K562 (cell line): Measurements from ENCODE around the gene TCF21. TPM values are rescaled to one million over a fixed set of nuclear protein-coding genes. Genes with fewer than 3 reads are reported as not detected.

Source experiments
- ATAC-seq: fragments of 200-7000 bp; cut with Tn5 transposase; 3 replicates; pipeline ENCODE4 v1.9.1; 2020; ENCODE audit warnings: moderate library complexity
- BruUV-seq: library from RNA; stranded (reverse); fragments of 400-500 nt; replicated peaks from 2 replicates; lab custom pipeline; 2021; lab: Mats Ljungman, UMichigan
- CTCF ChIA-PET: fragments of 300-600 bp; formaldehyde crosslinking; extraction: SDS; loops from one replicate; lab custom pipeline; 2021; ENCODE audit warnings: low intra/inter-chr PET ratio; lab: Yijun Ruan, JAX
- POLR2A ChIA-PET: fragments of 300-600, 350-650 bp; sonication (Branson Sonifier 250); formaldehyde crosslinking; extraction: SDS; loops from one replicate; lab custom pipeline; 2021; ENCODE audit warnings: antibody characterized with exemption, inconsistent platforms; lab: Yijun Ruan, JAX
- DNase-seq, 4 experiments: peaks; one replicate each; pipeline versions ENCODE4 v3.0.0 to v3.0.0-alpha.2; 2011 to 2018; ENCODE audit warnings: low spot score in 3 of 4, mixed read lengths in 3 of 4; ENCODE audit errors: extremely low read depth in 1 of 4
- FAIRE-seq: peaks from 2 replicates; lab custom pipeline; 2011; peaks lifted over from hg19 to GRCh38; lab: Jason Lieb, UNC
- H2AFZ ChIP-seq: 2 replicates; pipeline ENCODE4 v1.6.0; 2011; ENCODE audit warnings: low read depth, low read length, control low read depth, inconsistent platforms
- H3K27ac ChIP-seq: fragments of 200-600 bp; 3 replicates; pipeline ENCODE4 v1.8.0; 2011; ENCODE audit warnings: low read depth, mild to moderate bottlenecking, control low read depth, inconsistent platforms, low read length, moderate library complexity, mixed read lengths; ENCODE audit errors: extremely low read depth
- H3K27me3 ChIP-seq, 2 experiments: fragments of 300-600 bp in 1 of 2; 2 replicates in 1 of 2; 3 replicates in 1 of 2; pipeline versions ENCODE4 v1.6.0 to v1.8.0; 2011; ENCODE audit warnings: inconsistent platforms in 2 of 2, low read length in 2 of 2, mild to moderate bottlenecking in 1 of 2, mixed read lengths in 1 of 2, moderate library complexity in 1 of 2; ENCODE audit not compliant: control insufficient read depth in 2 of 2, insufficient read depth in 2 of 2
- H3K36me3 ChIP-seq: fragments of 300-600 bp; 3 replicates; pipeline ENCODE4 v1.8.0; 2011; ENCODE audit warnings: mild to moderate bottlenecking, low read length, inconsistent platforms; ENCODE audit not compliant: control insufficient read depth, insufficient read depth
- H3K4me1 ChIP-seq, 2 experiments: fragments of 200-600 bp in 1 of 2; replicated peaks in 1 of 2; 2 replicates in 1 of 2; 3 replicates in 1 of 2; pipeline versions ENCODE4 v1.5.1 to v1.8.0; 2011; ENCODE audit warnings: inconsistent platforms in 2 of 2, low read length in 2 of 2, mild to moderate bottlenecking in 1 of 2, mixed read lengths in 1 of 2, moderate library complexity in 1 of 2; ENCODE audit not compliant: control insufficient read depth in 2 of 2, insufficient read depth in 2 of 2
- H3K4me2 ChIP-seq: 2 replicates; pipeline ENCODE4 v1.6.1; 2011; ENCODE audit warnings: low read length, control low read depth, inconsistent platforms, mixed read lengths; ENCODE audit not compliant: insufficient read depth
- H3K4me3 ChIP-seq: fragments of 200-600 bp; sonication (generic), shearing (Covaris generic); 2 replicates; pipeline ENCODE4 v1.5.1; 2016; ENCODE audit warnings: control low read depth, inconsistent platforms
- H3K79me2 ChIP-seq: fragments of 200-600 bp; 3 replicates; pipeline ENCODE4 v1.8.0; 2011; ENCODE audit warnings: low read length, inconsistent platforms; ENCODE audit not compliant: control insufficient read depth, insufficient read depth
- H3K9ac ChIP-seq, 2 experiments: 2 replicates each; pipeline versions ENCODE4 v1.6.0 to v1.6.1; 2011; ENCODE audit warnings: low read depth in 2 of 2, low read length in 2 of 2, control low read depth in 1 of 2, inconsistent platforms in 1 of 2, mild to moderate bottlenecking in 1 of 2, mixed read lengths in 1 of 2; ENCODE audit not compliant: insufficient read depth in 1 of 2
- H3K9me1 ChIP-seq: one replicate; pipeline ENCODE4 v1.6.0; 2011; ENCODE audit warnings: inconsistent platforms, mild to moderate bottlenecking, low read length, moderate library complexity; ENCODE audit not compliant: control insufficient read depth, insufficient read depth
- H3K9me3 ChIP-seq: replicated peaks from 2 replicates; pipeline ENCODE4 v1.5.1; 2011; ENCODE audit warnings: low read depth, low read length, inconsistent platforms; ENCODE audit not compliant: control insufficient read depth, insufficient read depth
- H4K20me1 ChIP-seq: replicated peaks from 2 replicates; pipeline ENCODE4 v1.6.1; 2011; ENCODE audit warnings: low read length, inconsistent platforms, mixed read lengths; ENCODE audit not compliant: control insufficient read depth, insufficient read depth
- AFF4 ChIP-seq: sonication (generic); formaldehyde crosslinking; IDR thresholded peaks from 2 replicates; pipeline ENCODE4 v1.8.0; 2023; ENCODE audit warnings: mild to moderate bottlenecking, missing genetic modification reagents
- E4F1 ChIP-seq: fragments of 250-450 bp; sonication (Bioruptor Pico); IDR thresholded peaks from 2 replicates; pipeline ENCODE4 v1.5.0; 2021; ENCODE audit warnings: mild to moderate bottlenecking, borderline replicate concordance
- FIP1L1 ChIP-seq: fragments of 200-400 bp; formaldehyde crosslinking; IDR thresholded peaks from 2 replicates; pipeline ENCODE4 v1.6.1; 2018; ENCODE audit warnings: mild to moderate bottlenecking, low read depth, low read length; ENCODE audit not compliant: poor library complexity, severe bottlenecking
- GTF2E2 ChIP-seq: fragments of 200-800 bp; sonication (Bioruptor generic); IDR thresholded peaks from 2 replicates; pipeline ENCODE4 v1.6.1; 2016; ENCODE audit warnings: missing genetic modification characterization, missing compliant biosample characterization
- PTTG1 ChIP-seq: fragments of 450-650 bp; IDR thresholded peaks from 2 replicates; pipeline ENCODE4 v1.6.1; 2016; ENCODE audit warnings: low read depth, mild to moderate bottlenecking, missing genetic modification characterization, missing compliant biosample characterization
- TAF15 ChIP-seq: fragments of 200-400 bp; formaldehyde crosslinking; IDR thresholded peaks from 2 replicates; pipeline ENCODE4 v1.6.1; 2017; ENCODE audit warnings: mild to moderate bottlenecking, low read depth, low read length, moderate library complexity
- TEAD2 ChIP-seq: fragments of 450-650 bp; IDR thresholded peaks from 2 replicates; pipeline ENCODE4 v1.6.1; 2016; ENCODE audit warnings: missing genetic modification characterization, control low read depth, missing compliant biosample characterization
- ZNF143 ChIP-seq: sonication (generic); formaldehyde crosslinking; IDR thresholded peaks from 2 replicates; pipeline ENCODE4 v1.9.0; 2022; ENCODE audit warnings: mild to moderate bottlenecking, missing genetic modification reagents
- ZNF398 ChIP-seq: fragments of 250-450 bp; sonication (Bioruptor Pico); IDR thresholded peaks from 2 replicates; pipeline ENCODE4 v1.8.0; 2021; ENCODE audit warnings: moderate library complexity, mild to moderate bottlenecking, inconsistent platforms
- ZNF507 ChIP-seq: conservative IDR thresholded peaks from 2 replicates; pipeline ENCODE4 v1.6.1; 2017; ENCODE audit warnings: missing genetic modification characterization, missing compliant biosample characterization
- WGBS: fragments of 100-300 bp; shearing (Covaris generic); methylation state at CpG from one replicate; pipeline ENCODE4 v1.1.6; 2016; ENCODE audit warnings: low coverage, mixed read lengths; ENCODE audit not compliant: insufficient coverage; ENCODE audit errors: missing lambda C conversion rate; 5-methylcytosine and 5-hydroxymethylcytosine counted together
- in situ Hi-C: fragments of 300-500 bp; cut with MboI; formaldehyde crosslinking; loops from 4 replicates; pipeline ENCODE4 v1.15.0; 2018; ENCODE audit warnings: inconsistent platforms, mixed read lengths
- intact Hi-C: fragments of 100-400 bp; cut with micrococcal nuclease; formaldehyde crosslinking; loops from 2 replicates; pipeline ENCODE4 v1.14.2; 2022
- polyA plus RNA-seq, 8 experiments: library from polyadenylated mRNA; depleted of rRNA in 4 of 8; stranded (reverse) in 5 of 8; unstranded in 3 of 8; fragments of >200 nt; fragmentation: Nextera tagmentation in 2 of 8; fragmentation: Illumina TruSeq in 1 of 8; extraction: Ambion mirVana in 2 of 8; extraction: Trizol in 1 of 8; gene quantifications; 2 replicates each; pipeline versions ENCODE4 v1.2.1 to v1.2.3, GENCODE V29; 2011 to 2014; ENCODE audit warnings: inconsistent platforms in 1 of 8, missing spikeins in 1 of 8
- total RNA-seq, 7 experiments: library from RNA; depleted of rRNA in 6 of 7; stranded (reverse); fragments of >200 nt in 6 of 7; fragmentation: Illumina TruSeq in 2 of 7; extraction: Trizol in 2 of 7; gene quantifications; 2 replicates each; pipeline versions ENCODE4 v1.2.1 to v1.2.3, GENCODE V29; 2011 to 2021; ENCODE audit warnings: low replicate concordance in 1 of 7

The TCF21 gene
- total and polyA plus RNA-seq, 9 of the 15 experiments (the other 6 are each of a cell fraction or from before 2014, with no cell fraction given), result not detected

GRCh38 chr6:133843098-133843497 is 45.8 kb upstream of the TCF21 start:
- Histone ChIP-seq H3K4me3 (no peak overlapping the region), H2AFZ (no peak overlapping the region), H4K20me1 (no peaks in the 10 kb centered on the region), H3K79me2 (no peaks in the 10 kb centered on the region), H3K9ac (no peak overlapping the region), H3K9me1 (no peaks in the 10 kb centered on the region), H3K4me1 (peaks cover 0 to under 1% of the 10 kb centered on the region in 2 experiments; a peak in 2 of 5 replicates), H3K4me2 (no peak overlapping the region), H3K27ac (no peak overlapping the region), H3K36me3 (no peaks in the 10 kb centered on the region), H3K27me3 (no peaks in the 10 kb centered on the region), H3K9me3 (no peaks in the 10 kb centered on the region)
- intact Hi-C loops (no loop called here), in situ Hi-C loops (no loop called here)
- POLR2A ChIA-PET, result no interaction called here
- no peak for FAIRE-seq
- ATAC-seq, result no peak
- WGBS, result 4% methylated on average over 2 of the region's 2 CpGs
- CTCF ChIA-PET, result no interaction called here
- DNase-seq, result no peak
- BruUV-seq, result no TSS peak
- TF ChIP-seq PTTG1, result no peak
- no peak for TF ChIP-seq ZNF143 (CRISPR knock-in tag)
- TF ChIP-seq E4F1 (CRISPR knock-in tag), result no peak
- TF ChIP-seq TEAD2, result no peak
- TF ChIP-seq TAF15, result no peak
- TF ChIP-seq FIP1L1, result no peak
- TF ChIP-seq ZNF507 (tag), result no peak
- no peak for TF ChIP-seq AFF4 (CRISPR knock-in tag)
- no peak for TF ChIP-seq ZNF398 (CRISPR knock-in tag)
- no peak for TF ChIP-seq GTF2E2
